GM19043 (cell line): Measurements from ENCODE around the gene CIPC.

Experiments used
- ATAC-seq: cut with Tn5 transposase; IDR thresholded peaks from one replicate; pipeline ENCODE4 v1.9.1; 2021; ENCODE audit warnings: low read depth; ENCODE audit not compliant: unreplicated experiment

CIPC gene

GRCh38 chr14:77068517-77069200, 29.4 kb upstream of the CIPC start:
- ATAC-seq = no peak

- no peak for ATAC-seq
These were observed 28.5 kb upstream of the CIPC start for GRCh38 chr14:77069551-77069950.

DNA sequence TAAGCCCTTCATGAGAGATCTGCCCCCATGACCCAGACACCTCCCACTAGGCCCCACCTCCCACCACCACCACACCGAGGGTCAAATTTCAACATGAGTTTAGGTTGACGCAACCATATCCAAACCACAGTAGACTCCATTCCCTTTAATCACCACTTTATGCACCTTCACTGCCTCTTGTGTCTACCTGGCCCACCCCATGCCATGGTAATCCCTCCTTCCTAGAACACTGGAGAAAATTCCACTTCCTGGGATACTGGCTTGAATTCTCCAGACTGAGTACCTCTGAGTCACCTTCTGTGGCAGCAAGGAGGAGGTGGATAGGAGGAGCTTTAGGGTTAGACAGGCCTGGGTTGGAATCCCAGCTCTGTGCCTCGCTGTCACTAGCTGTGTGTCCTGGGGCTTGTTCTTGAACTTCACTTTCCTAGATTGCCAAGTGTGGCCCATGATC, 26.1 kb upstream of the CIPC start:
- ATAC-seq = no peak

DNA sequence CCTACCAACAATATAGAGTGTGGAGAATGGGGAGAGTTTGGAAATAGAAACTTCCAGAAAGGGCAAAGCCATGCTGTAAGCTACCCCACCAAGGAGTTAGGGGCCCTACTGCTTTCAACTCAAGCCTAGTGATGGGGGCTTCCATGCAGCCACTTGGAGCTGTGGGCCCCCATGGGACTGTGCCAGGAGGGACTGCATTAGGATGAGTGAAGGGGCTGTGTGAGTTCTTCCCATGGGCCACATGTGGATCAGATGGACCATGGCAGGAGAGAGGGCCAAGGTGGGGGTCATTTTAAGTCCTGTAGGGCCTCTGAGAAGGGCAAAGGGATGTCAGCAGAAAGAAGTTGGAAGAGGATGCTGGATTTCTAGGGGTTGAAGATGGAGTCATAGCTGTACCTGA, 23.1 kb upstream of the CIPC start:
- ATAC-seq = no peak

GRCh38 chr14:77076113-77076631, 21.9 kb upstream of the CIPC start:
- ATAC-seq = no peak

DNA sequence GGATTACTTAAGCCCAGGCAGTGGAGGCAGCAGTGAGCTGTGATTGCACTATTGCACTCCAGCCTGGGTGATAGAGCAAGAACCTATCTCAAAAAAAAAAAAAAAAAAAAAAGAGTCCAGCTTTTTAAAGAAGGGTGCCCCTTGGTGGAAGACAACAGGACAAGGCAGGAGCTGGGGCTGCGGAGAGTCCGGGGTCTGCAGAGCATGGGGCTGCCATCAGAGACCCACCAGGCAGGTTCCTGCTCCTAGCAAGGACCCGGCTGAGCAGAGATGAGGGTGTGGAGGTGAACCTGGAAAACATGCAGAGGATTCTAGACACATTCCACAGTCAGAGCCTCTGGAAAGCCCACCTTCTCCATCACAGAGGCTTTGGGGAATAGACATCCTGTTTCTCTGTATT, 21.0 kb upstream of the CIPC start:
- ATAC-seq = no peak

DNA sequence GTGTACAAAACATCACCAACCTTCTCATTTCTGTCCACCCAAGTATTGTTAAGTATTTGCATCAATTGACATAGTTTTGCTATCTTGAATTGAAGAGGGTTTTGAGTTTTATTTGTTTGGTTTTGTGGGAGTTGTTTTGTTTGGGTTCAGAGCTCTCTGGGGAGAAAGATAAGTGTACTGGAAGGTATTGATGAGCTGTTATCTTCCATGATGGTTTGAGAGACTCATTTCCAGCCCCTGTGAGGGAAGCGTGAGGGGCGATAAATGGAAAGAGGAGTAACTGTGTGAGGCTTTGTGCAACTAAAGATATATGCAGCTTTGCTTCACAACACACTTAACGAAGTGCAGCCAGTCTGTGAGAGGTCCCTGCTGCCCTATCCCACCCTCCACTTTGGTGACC, 15.7 kb upstream of the CIPC start:
- ATAC-seq = no peak

DNA sequence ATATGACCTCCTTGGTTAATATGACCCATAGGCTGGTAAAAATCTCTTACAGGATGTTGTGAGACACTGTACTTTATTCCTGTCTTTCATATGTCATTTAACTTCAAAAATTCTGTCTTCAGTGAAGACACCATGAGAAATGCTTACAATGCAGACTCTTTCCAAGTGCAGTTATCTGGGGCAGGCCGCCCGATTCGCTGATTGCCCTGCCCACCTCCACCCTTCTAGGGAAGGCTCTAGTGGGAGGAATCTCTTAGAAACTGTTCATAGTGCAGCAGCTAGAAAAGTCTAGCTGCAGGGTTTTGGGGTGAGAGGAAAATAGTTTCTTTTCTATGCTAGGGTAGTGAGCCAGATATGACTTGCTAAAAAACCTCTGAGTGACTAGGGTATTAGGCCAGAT, 15.0 kb upstream of the CIPC start:
- no peak for ATAC-seq

DNA sequence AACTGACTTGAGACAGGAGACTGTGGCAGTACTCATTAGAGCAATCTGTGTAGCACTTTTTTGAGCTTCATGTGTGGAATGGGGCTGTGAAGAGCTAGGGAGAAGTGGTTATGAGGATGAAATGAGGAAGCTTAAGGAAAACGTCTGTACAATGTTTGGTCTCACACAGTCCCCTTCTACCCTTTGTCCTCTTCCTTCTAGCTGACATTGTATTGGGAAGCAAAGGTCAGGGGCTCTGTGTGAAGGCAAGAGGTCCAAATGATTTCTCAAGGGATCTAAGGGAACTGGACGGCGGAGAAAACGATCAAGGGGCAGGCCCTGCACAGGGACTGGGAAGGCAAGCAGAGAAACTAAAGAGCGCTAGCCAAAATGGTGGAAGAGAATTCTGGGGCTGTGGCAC, 13.1 kb upstream of the CIPC start:
- no peak for ATAC-seq

DNA sequence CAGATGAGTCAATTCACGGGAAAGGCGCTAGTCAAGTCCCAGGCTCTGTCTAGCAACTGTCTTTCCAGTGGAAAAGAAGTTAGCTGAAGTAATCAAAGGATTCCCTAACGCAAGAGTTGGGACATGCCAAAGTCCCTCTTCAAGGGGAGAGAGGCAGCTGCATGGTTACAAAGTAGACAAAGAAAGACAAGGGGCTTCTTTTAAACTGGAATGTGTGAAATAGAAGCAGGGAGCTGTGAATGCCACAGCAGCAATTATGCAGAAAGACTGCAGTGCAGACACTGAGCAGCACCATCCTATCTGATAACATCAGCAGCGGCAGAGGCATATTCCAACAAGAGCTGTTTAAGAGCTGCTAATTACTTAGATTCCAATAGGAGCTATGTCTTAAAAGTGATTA, 12.5 kb upstream of the CIPC start:
- no peak for ATAC-seq

DNA sequence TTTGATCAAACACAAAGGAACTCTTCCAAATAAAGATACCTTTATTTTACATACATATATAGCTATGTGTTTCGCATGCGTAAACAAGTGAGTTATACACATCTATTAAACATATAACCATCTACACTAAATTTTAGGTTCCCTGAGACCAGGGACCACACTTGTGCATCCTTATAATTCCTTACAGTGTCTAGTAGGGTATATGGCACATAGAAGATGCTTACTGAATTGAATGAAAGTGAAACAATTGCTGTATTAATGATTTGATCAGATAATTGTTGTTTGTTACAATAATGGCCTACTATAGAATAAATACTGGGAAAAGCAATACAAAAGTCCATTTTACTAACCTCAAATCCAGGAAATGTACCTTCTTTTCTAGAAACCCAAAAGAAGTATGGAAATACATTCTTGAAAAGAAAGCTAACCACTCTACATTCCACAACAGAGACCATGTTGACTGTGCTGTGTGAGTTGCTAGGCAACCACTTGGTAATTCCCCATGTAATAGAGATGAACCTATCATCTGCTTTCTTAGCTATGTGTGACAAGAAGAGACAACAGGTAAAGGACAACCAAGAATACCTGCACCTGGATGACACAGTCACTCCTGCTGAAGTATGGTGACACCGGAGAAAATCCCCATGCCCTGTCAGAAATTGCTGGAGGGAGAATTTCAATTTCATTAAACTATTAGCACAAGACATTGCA, 11.9 kb upstream of the CIPC start:
- no peak for ATAC-seq

GRCh38 chr14:77086951-77087350, 11.1 kb upstream of the CIPC start:
- ATAC-seq = no peak

GRCh38 chr14:77087631-77088030, 10.4 kb upstream of the CIPC start:
- ATAC-seq = no peak

DNA sequence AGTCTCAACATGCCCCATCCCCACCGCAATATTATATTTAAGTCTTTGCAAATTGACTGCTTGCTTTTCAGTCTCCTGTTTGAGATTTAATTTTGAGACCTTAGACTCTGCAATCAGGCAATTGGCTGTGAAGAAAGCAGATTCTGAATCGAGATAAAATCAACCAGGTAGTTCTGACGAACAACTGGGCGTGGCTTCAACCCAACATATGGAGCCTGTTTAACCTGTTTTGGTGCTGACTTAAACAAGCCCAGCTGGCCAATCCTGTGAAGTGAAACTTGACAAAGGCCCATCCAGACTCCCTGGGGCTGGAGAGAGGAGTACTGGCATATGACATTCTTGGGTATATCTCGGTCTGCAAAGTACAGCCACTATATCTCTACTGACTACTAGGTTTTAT, 9.8 kb upstream of the CIPC start:
- no peak for ATAC-seq

DNA sequence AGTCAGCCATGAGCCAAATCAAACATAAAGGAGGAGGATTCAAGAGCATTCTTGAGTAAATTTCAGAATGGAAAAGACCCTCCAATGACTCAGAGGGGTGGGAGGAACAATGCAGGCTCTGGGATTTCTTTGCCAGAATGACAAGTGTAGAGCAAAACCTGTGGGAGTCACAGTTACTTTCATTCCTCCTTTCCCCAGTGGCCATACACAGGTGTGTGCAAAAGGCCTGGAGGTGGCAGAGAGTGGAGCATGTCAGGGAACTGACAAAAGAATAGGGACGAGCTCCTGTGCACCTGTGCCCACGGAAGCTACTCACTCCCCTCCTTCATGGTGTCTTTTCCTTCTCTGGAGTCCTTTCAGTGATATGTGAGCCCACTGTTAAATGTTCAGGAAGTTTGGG, 9.4 kb upstream of the CIPC start:
- ATAC-seq = no peak

DNA sequence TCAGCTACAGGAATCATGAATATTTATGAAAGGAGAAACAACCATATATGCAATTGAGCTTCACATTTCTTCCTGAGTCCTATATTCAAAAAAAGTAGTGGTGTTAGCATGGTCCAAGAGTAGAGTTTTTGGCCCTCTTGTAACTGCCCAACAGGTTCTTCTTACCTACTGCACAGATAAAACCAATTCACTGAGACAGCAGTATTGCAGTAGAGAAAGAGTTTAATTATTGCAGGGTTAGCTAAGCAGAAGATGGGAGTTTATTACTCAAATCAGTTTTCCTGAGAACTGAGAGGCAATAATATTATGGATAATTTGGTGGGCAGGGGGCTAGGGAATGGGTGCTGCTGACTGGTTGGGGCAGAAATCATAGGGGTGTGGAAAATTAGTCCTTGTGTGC, 6.5 kb upstream of the CIPC start:
- no peak for ATAC-seq

- no peak for ATAC-seq
These were observed 5.4 kb upstream of the CIPC start for GRCh38 chr14:77092676-77093075.

- ATAC-seq = no peak
These were observed 3.3 kb upstream of the CIPC start for GRCh38 chr14:77094672-77095284.

DNA sequence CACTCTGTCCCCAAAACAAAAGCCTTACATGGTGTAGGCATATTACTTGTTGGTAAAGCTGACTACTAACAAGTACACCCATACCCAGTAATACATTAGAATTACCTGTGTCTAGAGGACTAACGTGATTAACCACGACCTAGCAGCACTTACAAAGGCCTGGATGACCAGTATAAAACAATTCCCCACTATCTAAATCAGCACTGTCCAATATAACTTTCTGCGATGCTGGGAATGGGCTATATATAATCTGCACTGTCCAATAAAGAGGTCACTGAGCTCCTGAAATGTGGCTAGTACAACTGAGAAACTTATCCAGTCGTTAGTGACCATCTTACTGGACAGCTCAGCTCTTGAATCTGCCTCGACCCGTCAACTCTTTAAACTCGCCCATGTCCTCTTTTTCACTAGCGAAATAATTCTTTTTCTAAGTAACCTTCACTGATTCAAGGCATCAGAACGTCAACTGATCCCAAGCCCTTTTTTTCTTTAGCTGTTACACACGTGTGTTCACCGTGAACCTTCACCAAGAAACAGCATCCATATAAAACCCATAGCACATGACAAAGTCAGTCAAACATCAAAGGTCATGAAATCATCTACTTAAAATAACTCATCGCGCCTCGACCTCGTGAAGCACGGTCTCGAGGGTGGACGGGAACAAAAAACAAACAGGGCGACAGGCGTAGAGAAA, 905 bp upstream of the CIPC start:
- ATAC-seq = no peak

- no peak for ATAC-seq
These were observed 683 bp downstream of the CIPC start for GRCh38 chr14:77098529-77099353.
